Right lobe of liver (tissue), 4 donors: Measurements from ENCODE around the gene RASGRF2.

Experiments
- CTCF ChIP-seq, 4 donors: fragments of 200-600 bp in 3 of 4; fragments of 450-650 bp in 1 of 4; IDR thresholded peaks; one replicate each; pipeline versions ENCODE4 v1.5.1 to v1.8.0; 2016 to 2022; ENCODE audit warnings: antibody characterized with exemption in 4 of 4, mild to moderate bottlenecking in 2 of 4
- POLR2A ChIP-seq: fragments of 450-650 bp; IDR thresholded peaks from one replicate; pipeline ENCODE4 v1.6.1; 2017; ENCODE audit warnings: antibody characterized with exemption, mild to moderate bottlenecking
- donor health status: DM: no; HTN: no; CAD: no.
- donor health status: DM: no; HTN: no; CAD: no.
- donor health status: DM: no; HTN: yes; CAD: no.

GRCh38 chr5:81147011-81147885 is 187.1 kb downstream of the RASGRF2 start:
- TF ChIP-seq CTCF (IDR thresholded peaks at IDR 0.05) (no peak), POLR2A (no peak)
